HG02588 (cell line): ENCODE results near the gene TFR2.

Experiments used
- ATAC-seq: cut with Tn5 transposase; IDR thresholded peaks from one replicate; pipeline ENCODE4 v1.9.1; 2021; ENCODE audit warnings: mild to moderate bottlenecking, moderate library complexity; ENCODE audit not compliant: unreplicated experiment

Gene TFR2

GRCh38 chr7:100654908-100655831 lies 13.8 kb upstream of the TFR2 start:
- ATAC-seq = no peak

- no peak for ATAC-seq
These were observed 8.6 kb upstream of the TFR2 start for GRCh38 chr7:100649826-100650565.

- no peak for ATAC-seq
These were observed 1.2 kb upstream of the TFR2 start for GRCh38 chr7:100642534-100642907.

- ATAC-seq = no peak
These were observed 645 bp upstream of the TFR2 start for GRCh38 chr7:100641860-100642533.

GRCh38 chr7:100640517-100641440 lies 573 bp downstream of the TFR2 start:
- ATAC-seq = no peak

GRCh38 chr7:100639995-100640516 lies 1.3 kb downstream of the TFR2 start:
- ATAC-seq = no peak

GRCh38 chr7:100632951-100633717 lies 8.2 kb downstream of the TFR2 start:
- peak; percentile 50 for ATAC-seq

GRCh38 chr7:100630066-100630465 lies 11.3 kb downstream of the TFR2 start:
- no peak for ATAC-seq

GRCh38 chr7:100629117-100629716 lies 12.1 kb downstream of the TFR2 start:
- no peak for ATAC-seq

GRCh38 chr7:100627238-100627549 lies 14.2 kb downstream of the TFR2 start:
- ATAC-seq = no peak

- ATAC-seq = peak; percentile 74
These were observed 14.7 kb downstream of the TFR2 start for GRCh38 chr7:100626530-100627237.

GRCh38 chr7:100626055-100626454 lies 15.3 kb downstream of the TFR2 start:
- ATAC-seq = no peak

GRCh38 chr7:100623951-100624824 lies 17.2 kb downstream of the TFR2 start:
- no peak for ATAC-seq

- ATAC-seq = no peak
These were observed 19.8 kb downstream of the TFR2 start for GRCh38 chr7:100621554-100621953.

GRCh38 chr7:100620804-100621203 lies 20.5 kb downstream of the TFR2 start:
- no peak for ATAC-seq

GRCh38 chr7:100620239-100620638 lies 21.1 kb downstream of the TFR2 start:
- ATAC-seq = no peak

GRCh38 chr7:100614308-100614861 lies 27.0 kb downstream of the TFR2 start:
- no peak for ATAC-seq
